ENCODE data around the gene SNX5. TPM values are rescaled to one million over a fixed set of nuclear protein-coding genes. Genes with fewer than 3 reads are reported as not detected.

SNX5 gene
- total and polyA plus RNA-seq, 2 of the 13 experiments (the other 11 are each of a cell fraction or from before 2014, with no cell fraction given): 664 to 1,040 TPM

GRCh38 chr20:17925141-17925939 lies 43.3 kb downstream of the SNX5 start (continued):
- no peak for TF ChIP-seq PLSCR1 (CRISPR knock-in tag; IDR thresholded peaks at IDR 0.05; ENCODE audit: borderline replicate concordance)
- no peak for TF ChIP-seq ZNF775 (CRISPR knock-in tag; IDR thresholded peaks at IDR 0.05; ENCODE audit: borderline replicate concordance)
- TF ChIP-seq CSRNP1 (CRISPR knock-in tag; IDR thresholded peaks at IDR 0.05): no peak
- no peak for TF ChIP-seq PHF20 (CRISPR knock-in tag; IDR thresholded peaks at IDR 0.05)
- TF ChIP-seq GATAD1 (CRISPR knock-in tag; IDR thresholded peaks at IDR 0.05): no peak
- no peak for TF ChIP-seq RFX5 (IDR thresholded peaks at IDR 0.05; ENCODE audit: low read depth, low read length)
- no peak for TF ChIP-seq RFX1 (IDR thresholded peaks at IDR 0.05)
- no peak for TF ChIP-seq ZNF678 (CRISPR knock-in tag; IDR thresholded peaks at IDR 0.05)
- TF ChIP-seq ESRRA (CRISPR knock-in tag; IDR thresholded peaks at IDR 0.05; ENCODE audit: low read depth): no peak
- TF ChIP-seq NCOA2 (CRISPR knock-in tag; IDR thresholded peaks at IDR 0.05): 0 out of 2 replicates have a peak, but pooled peaks have one; percentile 25
- no peak; the same call in 1 of the 2 replicates for TF ChIP-seq EZH2 (conservative IDR thresholded peaks at IDR 0.05; ENCODE audit: low read depth, low read length)
- no peak for TF ChIP-seq ZNF614 (CRISPR knock-in tag; IDR thresholded peaks at IDR 0.05; ENCODE audit: borderline replicate concordance)
- TF ChIP-seq ATF5 (CRISPR knock-in tag; IDR thresholded peaks at IDR 0.05; ENCODE audit: low read depth): no peak
- no peak for TF ChIP-seq ZNF770 (CRISPR knock-in tag; IDR thresholded peaks at IDR 0.05)
- TF ChIP-seq YEATS4 (CRISPR knock-in tag; IDR thresholded peaks at IDR 0.05; ENCODE audit: borderline replicate concordance): peak; percentile 17; the same call in 1 of the 2 replicates
- TF ChIP-seq ZMYM3 (CRISPR knock-in tag; IDR thresholded peaks at IDR 0.05): peak; percentile 60; the same call in 1 of the 2 replicates
- TF ChIP-seq ZNF772 (CRISPR knock-in tag; IDR thresholded peaks at IDR 0.05): no peak
- TF ChIP-seq PRDM15 (CRISPR knock-in tag; IDR thresholded peaks at IDR 0.05): no peak
- 0 out of 2 replicates have a peak, but pooled peaks have one; percentile 7 for TF ChIP-seq SOX5 (CRISPR knock-in tag; IDR thresholded peaks at IDR 0.05; ENCODE audit: borderline replicate concordance)
- no peak for TF ChIP-seq FOXA3 (CRISPR knock-in tag; IDR thresholded peaks at IDR 0.05)
- TF ChIP-seq CHD4 (IDR thresholded peaks at IDR 0.05; ENCODE audit: borderline replicate concordance, low read length): no peak
